Osteocyte (in vitro differentiated cells): ENCODE measurements around the gene RBM44. TPM values are rescaled to one million over a fixed set of nuclear protein-coding genes. Genes with fewer than 3 reads are reported as not detected.
A peak's percentile ranks its signal among the peaks of the same experiment; 100 is the strongest.
"Not testable (repeated sequence)": the region's sequence is repeated elsewhere in the genome, so short reads cannot be mapped to it uniquely, and the experiment has no call there.

ENCODE experiments used
- DNase-seq: peaks from one replicate; pipeline ENCODE4 v3.0.0; 2021; ENCODE audit warnings: mixed read lengths; ENCODE audit not compliant: unreplicated experiment; ENCODE audit errors: extremely low spot score
- H3K27ac Mint-ChIP-seq: one replicate; pipeline ENCODE4 v1.8.0; 2021; ENCODE audit warnings: mild to moderate bottlenecking, mixed read lengths; ENCODE audit not compliant: unreplicated experiment
- H3K27me3 Mint-ChIP-seq: one replicate; pipeline ENCODE4 v1.8.0; 2021; ENCODE audit warnings: mixed read lengths; ENCODE audit not compliant: unreplicated experiment
- H3K36me3 Mint-ChIP-seq: one replicate; pipeline ENCODE4 v1.8.0; 2021; ENCODE audit warnings: mixed read lengths; ENCODE audit not compliant: unreplicated experiment
- H3K4me1 Mint-ChIP-seq: one replicate; pipeline ENCODE4 v1.8.0; 2021; ENCODE audit warnings: mixed read lengths; ENCODE audit not compliant: unreplicated experiment
- H3K4me3 Mint-ChIP-seq: one replicate; pipeline ENCODE4 v1.8.0; 2021; ENCODE audit warnings: mild to moderate bottlenecking, moderate library complexity, mixed read lengths; ENCODE audit not compliant: unreplicated experiment
- H3K9me3 Mint-ChIP-seq: one replicate; pipeline ENCODE4 v1.8.0; 2021; ENCODE audit warnings: mixed read lengths; ENCODE audit not compliant: unreplicated experiment
- CTCF ChIP-seq: fragments of 200-600 bp; sonication (generic); IDR thresholded peaks from 2 replicates; pipeline ENCODE4 v1.5.0; 2021; ENCODE audit warnings: antibody characterized with exemption, mild to moderate bottlenecking, moderate library complexity
- total RNA-seq: library from RNA; stranded (reverse); gene quantifications from 2 replicates; pipeline ENCODE4 v1.2.1, GENCODE V29; 2021

RBM44 gene
- total RNA-seq, 1 donor from 2014 or later, result 0.46 TPM

- H3K9me3 Mint-ChIP-seq, result no peaks in the 10 kb centered on the region
- no peak for TF ChIP-seq CTCF
Measured at GRCh38 chr2:237760506-237761502, 37.8 kb upstream of the RBM44 start.

GRCh38 chr2:237762291-237763182 lies 36.0 kb upstream of the RBM44 start:
- H3K4me1 Mint-ChIP-seq, H3K9me3 Mint-ChIP-seq, DNase-seq, H3K4me3 Mint-ChIP-seq, H3K27me3 Mint-ChIP-seq, H3K27ac Mint-ChIP-seq: not testable (repeated sequence)
- H3K36me3 Mint-ChIP-seq, result peaks cover 32% of the 10 kb centered on the region

More at GRCh38 chr2:237760506-237761502, 37.8 kb upstream of the RBM44 start:
- Mint-ChIP-seq H3K27ac (no peak overlapping the region), H3K36me3 (peaks cover 39% of the 10 kb centered on the region), H3K4me1 (no peaks in the 10 kb centered on the region), H3K27me3 (no peaks in the 10 kb centered on the region), H3K4me3 (no peak overlapping the region)
- no peak for DNase-seq

- H3K9me3 Mint-ChIP-seq, result no peaks in the 10 kb centered on the region
- DNase-seq, result peak; percentile 44
- no peaks in the 10 kb centered on the region for H3K4me1 Mint-ChIP-seq
- H3K27me3 Mint-ChIP-seq, result no peaks in the 10 kb centered on the region
- no peak for TF ChIP-seq CTCF
- H3K4me3 Mint-ChIP-seq, result no peak overlapping the region
- peaks cover 32% of the 10 kb centered on the region for H3K36me3 Mint-ChIP-seq
- no peak overlapping the region for H3K27ac Mint-ChIP-seq
Measured at GRCh38 chr2:237763812-237764211, 34.8 kb upstream of the RBM44 start.

- not testable (repeated sequence) for H3K4me1 Mint-ChIP-seq, DNase-seq, H3K27me3 Mint-ChIP-seq, H3K9me3 Mint-ChIP-seq, H3K4me3 Mint-ChIP-seq, H3K27ac Mint-ChIP-seq
- H3K36me3 Mint-ChIP-seq, result peaks cover 28% of the 10 kb centered on the region
Measured at GRCh38 chr2:237765122-237765521, 33.5 kb upstream of the RBM44 start.

GRCh38 chr2:237765875-237766274 lies 32.7 kb upstream of the RBM44 start:
- Mint-ChIP-seq H3K27ac (no peak overlapping the region), H3K4me1 (no peaks in the 10 kb centered on the region), H3K9me3 (no peaks in the 10 kb centered on the region), H3K4me3 (no peak overlapping the region), H3K36me3 (peaks cover 26% of the 10 kb centered on the region), H3K27me3 (no peaks in the 10 kb centered on the region)
- no peak for TF ChIP-seq CTCF
- DNase-seq, result peak; percentile 57
